Thoracic aorta (tissue), 2 donors: Measurements from ENCODE around the gene DMWD. TPM values are rescaled to one million over a fixed set of nuclear protein-coding genes. Genes with fewer than 3 reads are reported as not detected.

Source experiments
- ATAC-seq: fragments of 150-250 bp; one replicate; pipeline ENCODE4 v1.8.0; 2017; ENCODE audit warnings: low read depth; ENCODE audit not compliant: insufficient number of reproducible peaks, low FRiP score
- DNase-seq: peaks from one replicate; pipeline ENCODE4 v3.0.0-alpha.2; 2020; ENCODE audit warnings: low spot score
- H3K27ac ChIP-seq, 2 donors: fragments of 200-600 bp; sonication (generic); 1 replicate in 1 of 2; 2 replicates in 1 of 2; pipeline ENCODE4 v1.5.1; 2016; ENCODE audit warnings: mild to moderate bottlenecking in 2 of 2, moderate library complexity in 2 of 2
- H3K27me3 ChIP-seq: fragments of 200-600 bp; sonication (generic); replicated peaks from 2 replicates; pipeline ENCODE4 v1.6.0; 2016; ENCODE audit warnings: mild to moderate bottlenecking; ENCODE audit not compliant: insufficient read depth
- H3K36me3 ChIP-seq: fragments of 200-600 bp; sonication (generic); one replicate; pipeline ENCODE4 v1.5.1; 2016
- H3K4me1 ChIP-seq, 2 donors: fragments of 200-600 bp; sonication (generic); 1 replicate in 1 of 2; 2 replicates in 1 of 2; pipeline versions ENCODE4 v1.5.1 to v1.6.0; 2016; ENCODE audit warnings: low read depth in 2 of 2, mild to moderate bottlenecking in 1 of 2; ENCODE audit not compliant: control insufficient read depth in 1 of 2
- H3K4me3 ChIP-seq: fragments of 200-600 bp; sonication (generic); 2 replicates; pipeline ENCODE4 v1.5.1; 2016; ENCODE audit warnings: mild to moderate bottlenecking
- H3K9me3 ChIP-seq: fragments of 200-600 bp; sonication (generic); 2 replicates; pipeline ENCODE4 v1.5.1; 2016
- CTCF ChIP-seq: fragments of 200-600 bp; sonication (generic); IDR thresholded peaks from one replicate; pipeline ENCODE4 v1.5.1; 2019; ENCODE audit warnings: antibody characterized with exemption
- total RNA-seq, 2 donors: library from RNA; depleted of rRNA; stranded (reverse); fragments of >200 nt; gene quantifications; one replicate each; pipeline versions ENCODE4 v1.1.0 to v1.2.3, GENCODE V29; 2016

DMWD gene
- total RNA-seq, 2 donors from 2014 or later, result 79.1 to 91.1 TPM

DNA sequence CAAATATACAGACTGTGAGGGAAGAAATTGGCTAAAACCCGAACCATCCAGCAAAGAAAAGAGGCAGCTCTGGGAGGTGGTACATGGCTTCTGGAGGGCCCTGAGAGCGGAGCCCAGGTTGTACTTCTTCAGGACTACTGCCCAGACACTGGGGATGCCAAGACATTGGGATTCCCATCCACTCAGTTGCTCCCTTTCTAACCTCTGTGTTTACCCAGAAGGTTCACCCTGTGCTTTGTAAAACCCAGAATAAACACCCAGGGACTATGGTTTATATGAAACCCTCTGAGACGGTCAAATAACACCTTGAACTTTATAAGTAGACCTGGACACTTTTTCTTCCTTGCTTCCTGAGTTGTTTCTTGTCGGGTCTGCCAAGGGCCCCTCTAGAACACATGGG lies 49.7 kb downstream of the DMWD start:
- no peak overlapping the region for H3K4me3 ChIP-seq
- no peaks in the 10 kb centered on the region for H3K36me3 ChIP-seq
- H3K4me1 ChIP-seq, result no peaks in the 10 kb centered on the region
- H3K27ac ChIP-seq, result no peak overlapping the region
- no peak for DNase-seq
- H3K27me3 ChIP-seq, result no peaks in the 10 kb centered on the region
- H3K9me3 ChIP-seq, result no peaks in the 10 kb centered on the region
- no peak for ATAC-seq
- no peak for TF ChIP-seq CTCF

DNA sequence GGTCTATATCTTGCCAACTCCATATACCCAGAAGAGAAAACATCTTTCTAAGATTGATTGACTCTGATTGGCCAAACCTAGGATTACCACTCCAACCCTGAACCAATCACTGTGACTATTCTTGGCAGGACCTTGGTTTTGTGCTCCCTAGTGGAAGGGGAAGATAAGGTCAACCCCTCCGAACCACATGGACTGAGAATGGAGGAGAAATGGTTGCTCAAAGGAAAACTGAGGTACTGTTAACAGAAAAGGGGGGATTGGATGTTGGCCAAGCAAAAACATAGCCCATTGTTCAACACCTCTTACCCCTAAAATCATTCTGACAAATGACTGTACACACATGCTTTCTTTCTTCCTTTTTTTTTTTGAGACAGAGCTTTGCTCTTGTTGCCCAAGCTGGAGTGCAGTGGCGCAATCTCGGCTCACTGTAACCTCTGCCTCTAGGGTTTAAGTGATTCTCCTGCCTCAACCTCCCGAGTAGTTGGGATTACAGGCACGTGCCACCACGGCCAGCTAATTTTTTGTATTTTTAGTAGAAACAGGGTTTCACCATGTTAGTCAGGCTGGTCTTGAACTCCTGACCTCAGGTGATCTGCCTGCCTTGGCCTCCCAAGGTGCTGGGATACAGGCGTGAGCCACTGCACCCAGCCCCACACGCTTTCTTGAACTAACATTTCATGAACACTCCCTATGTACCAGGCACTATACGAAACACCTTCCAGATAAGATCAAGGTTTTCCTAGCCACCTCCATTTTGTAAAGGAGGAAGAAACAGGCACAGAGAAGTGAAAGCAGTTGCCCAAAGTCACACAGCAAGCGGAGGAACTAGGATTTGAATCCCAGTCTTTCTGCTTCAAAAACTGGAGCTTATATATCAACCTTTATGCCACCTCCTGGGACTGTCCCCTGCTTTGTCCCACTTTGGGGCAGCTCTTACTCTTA lies 52.9 kb downstream of the DMWD start:
- no peak for TF ChIP-seq CTCF
- ATAC-seq (no peak), DNase-seq (no peak)
- H3K4me3 ChIP-seq, result no peak overlapping the region
- H3K4me1 ChIP-seq, result no peaks in the 10 kb centered on the region
- no peak overlapping the region for H3K27ac ChIP-seq
- H3K36me3 ChIP-seq, result no peaks in the 10 kb centered on the region
- H3K9me3 ChIP-seq, result no peaks in the 10 kb centered on the region
- H3K27me3 ChIP-seq, result no peaks in the 10 kb centered on the region

DNA sequence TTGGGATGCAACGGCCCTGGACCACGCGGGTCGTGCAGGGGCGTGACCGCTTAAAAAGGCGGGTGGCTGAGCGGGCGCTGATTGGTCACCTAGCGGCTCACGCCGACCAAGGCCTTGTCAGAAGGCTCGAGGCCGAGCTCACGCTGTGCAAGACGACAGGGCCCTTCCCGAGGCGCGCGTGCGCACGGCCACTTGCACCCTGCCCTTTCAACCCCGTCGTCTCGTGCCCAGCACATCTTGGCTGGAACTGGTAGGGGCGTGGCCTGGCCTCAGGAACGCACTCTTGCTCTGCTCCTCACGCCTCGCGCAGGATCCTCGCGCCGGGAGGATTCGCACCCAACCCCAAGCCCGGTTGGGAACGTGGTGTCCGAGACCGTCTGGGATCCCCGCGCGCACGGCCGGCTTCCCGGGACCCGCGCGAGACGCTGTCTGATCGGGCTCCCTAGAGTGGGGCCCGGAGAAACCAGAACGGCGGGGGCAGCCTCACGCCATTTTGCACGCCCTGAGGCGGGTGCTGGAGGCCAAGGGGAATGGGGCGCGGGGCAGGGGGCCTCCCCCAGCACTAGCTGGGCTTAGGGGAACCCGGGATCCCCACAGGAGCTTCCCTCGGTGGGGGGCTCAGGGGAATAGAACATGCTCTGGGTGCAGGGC lies 59.4 kb downstream of the DMWD start, which contains the start of gene MEIOSIN:
Gene MEIOSIN, plus strand, starts transcription at position 280 of the 651 bp plus-strand sequence. CDS start 1,938 bp downstream, outside the sequence.
- Histone ChIP-seq H3K4me3 (no peak within 1 kb of the TSS), H3K27ac (no peak within 1 kb of the TSS), H3K9me3 (no peaks in the 10 kb centered on the region), H3K27me3 (no peaks in the 10 kb centered on the region), H3K36me3 (no peaks in the 10 kb centered on the region), H3K4me1 (peaks cover 8 to 15% of the 10 kb centered on the region in 2 donors)
- TF ChIP-seq CTCF, result no peak
- DNase-seq (no peak), ATAC-seq (no peak)

Other genes starting within 250 kb of the DMWD start
- 10 to 100 TPM in 1 of 2 donors, 1 to 10 TPM in 1; 8.4 to 13.1 TPM for gene OPA3, start 208.0 kb downstream of the DMWD start, total RNA-seq
- 1 to 10 TPM; 5.1 to 6.6 TPM for gene GPR4, start 190.6 kb downstream of the DMWD start, total RNA-seq
- 10 to 100 TPM; 21.7 to 34.8 TPM for gene EML2, start 153.4 kb downstream of the DMWD start, total RNA-seq
- gene GIPR, start 124.6 kb downstream of the DMWD start, total RNA-seq, result under 1 TPM in 1 of 2 donors, not detected in 1; 0.14 TPM
- 10 to 100 TPM; 65.7 to 70.1 TPM for gene SNRPD2, start 100.9 kb downstream of the DMWD start, total RNA-seq
- gene QPCTL, start 100.2 kb downstream of the DMWD start, total RNA-seq, result 1 to 10 TPM; 4.6 to 8.8 TPM
- gene FBXO46, start 61.9 kb downstream of the DMWD start, total RNA-seq, result 10 to 100 TPM in 1 of 2 donors, 1 to 10 TPM in 1; 9.9 to 15.0 TPM
- not detected for gene MEIOSIN, start 59.4 kb downstream of the DMWD start, total RNA-seq
- 10 to 100 TPM; 15.0 to 29.9 TPM for gene SIX5, start 23.6 kb downstream of the DMWD start, total RNA-seq
- 100 to 1,000 TPM; 212 to 227 TPM for gene DMPK, start 10.4 kb downstream of the DMWD start, total RNA-seq
- gene RSPH6A, start 22.5 kb upstream of the DMWD start, total RNA-seq, result not detected
- gene SYMPK, start 70.3 kb upstream of the DMWD start, total RNA-seq, result 10 to 100 TPM; 48.8 to 84.7 TPM
- not detected for gene FOXA3, start 71.5 kb upstream of the DMWD start, total RNA-seq
- gene IRF2BP1, start 93.3 kb upstream of the DMWD start, total RNA-seq, result 10 to 100 TPM; 25.0 to 25.5 TPM
- 1 to 10 TPM; 6.1 to 8.8 TPM for gene MYPOP, start 109.8 kb upstream of the DMWD start, total RNA-seq
- not detected for gene NANOS2, start 121.9 kb upstream of the DMWD start, total RNA-seq
- 1 to 10 TPM; 2.6 to 6.4 TPM for gene NOVA2, start 181.0 kb upstream of the DMWD start, total RNA-seq
- 10 to 100 TPM; 14.7 to 16.9 TPM for gene CCDC61, start 202.6 kb upstream of the DMWD start, total RNA-seq
- not detected for gene PGLYRP1, start 230.2 kb upstream of the DMWD start, total RNA-seq
- gene IGFL4, start 248.2 kb upstream of the DMWD start, total RNA-seq, result not detected